HG03469 (cell line): Measurements from ENCODE around the gene PLA2G2F.

Source experiments
- ATAC-seq: cut with Tn5 transposase; IDR thresholded peaks from one replicate; pipeline ENCODE4 v1.9.1; 2021; ENCODE audit warnings: mild to moderate bottlenecking, moderate library complexity, moderate number of reproducible peaks; ENCODE audit not compliant: unreplicated experiment

PLA2G2F gene

GRCh38 chr1:20166051-20166450, 26.9 kb downstream of the PLA2G2F start:
- ATAC-seq: no peak

- ATAC-seq: no peak
Observed at GRCh38 chr1:20167126-20167525, 28.0 kb downstream of the PLA2G2F start.

GRCh38 chr1:20168564-20169491, 29.7 kb downstream of the PLA2G2F start:
- ATAC-seq: no peak

- ATAC-seq: no peak
Observed at GRCh38 chr1:20169932-20170331, 30.8 kb downstream of the PLA2G2F start.

GRCh38 chr1:20172033-20172590, 33.0 kb downstream of the PLA2G2F start:
- no peak for ATAC-seq

GRCh38 chr1:20174937-20175666, 36.0 kb downstream of the PLA2G2F start:
- ATAC-seq: no peak

- no peak for ATAC-seq
Observed at GRCh38 chr1:20178634-20179370, 39.7 kb downstream of the PLA2G2F start.

- no peak for ATAC-seq
Observed at GRCh38 chr1:20179371-20180128, 40.4 kb downstream of the PLA2G2F start.

- ATAC-seq: no peak
Observed at GRCh38 chr1:20180129-20180843, 41.2 kb downstream of the PLA2G2F start.

- no peak for ATAC-seq
Observed at GRCh38 chr1:20180844-20181207, 41.7 kb downstream of the PLA2G2F start.

- no peak for ATAC-seq
Observed at GRCh38 chr1:20182415-20182814, 43.3 kb downstream of the PLA2G2F start.

- no peak for ATAC-seq
Observed at GRCh38 chr1:20183035-20183434, 43.9 kb downstream of the PLA2G2F start.

- ATAC-seq: no peak
Observed at GRCh38 chr1:20183616-20184271, 44.6 kb downstream of the PLA2G2F start.

GRCh38 chr1:20184481-20184900, 45.4 kb downstream of the PLA2G2F start:
- no peak for ATAC-seq

- ATAC-seq: no peak
Observed at GRCh38 chr1:20184997-20185833, 46.1 kb downstream of the PLA2G2F start.

- ATAC-seq: no peak
Observed at GRCh38 chr1:20185834-20186782, 47.0 kb downstream of the PLA2G2F start, which contains the start of the genes PLA2G2C and UBXN10. Gene PLA2G2C (minus strand): TSS chr1:20186518. CDS start chr1:20177363, 9,155 bp downstream. Gene UBXN10 (plus strand): TSS chr1:20186096. CDS start chr1:20190562, 4,466 bp downstream.
